ENCODE measurements around the gene PPIG. TPM values are rescaled to one million over a fixed set of nuclear protein-coding genes. Genes with fewer than 3 reads are reported as not detected.
"Not testable (repeated sequence)": the region's sequence is repeated elsewhere in the genome, so short reads cannot be mapped to it uniquely, and the experiment has no call there.

PPIG gene
- total and polyA plus RNA-seq, 2 donors (not counting 3 experiments of a cell fraction or from before 2014, with no cell fraction given): 13.4 to 44.9 TPM

DNA sequence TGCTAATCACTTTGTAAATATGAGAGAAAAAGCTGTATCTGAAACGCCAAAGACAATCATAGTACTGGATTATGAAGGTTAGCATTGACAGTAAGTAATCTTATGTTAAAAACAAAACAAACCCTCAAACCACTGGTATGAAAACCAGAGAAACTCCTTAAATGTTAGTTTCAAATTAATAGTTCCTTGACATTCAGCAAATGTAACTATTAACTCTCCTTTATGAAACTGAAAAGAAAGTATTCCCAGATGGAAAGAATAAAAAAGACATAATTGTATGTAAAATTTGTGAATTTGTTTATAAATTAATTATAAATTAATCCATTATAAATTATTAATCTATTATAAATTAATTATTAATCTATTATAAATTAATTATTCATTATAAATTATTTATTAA is 22.8 kb upstream of the PPIG start:
- no TSS peak for BruUV-seq (replicated peaks)
- Histone ChIP-seq H3K4me2 (ENCODE audit: insufficient read depth, low read length) (no peak overlapping the region), H3K27me3 (ENCODE audit: control insufficient read depth in 2 of 2, insufficient read depth in 2 of 2, low read length in 2 of 2) (no peaks in the 10 kb centered on the region), H3K9me1 (replicated peaks; ENCODE audit: control insufficient read depth, extremely low read depth, insufficient read depth, low read length) (no peaks in the 10 kb centered on the region), H3K9me3 (replicated peaks; ENCODE audit: control insufficient read depth, insufficient read depth, low read length) (no peaks in the 10 kb centered on the region), H3K4me3 (replicated peaks in 1 of 3; ENCODE audit: insufficient read depth in 1 of 3, low read depth in 1 of 3, low read length in 3 of 3) (no peak overlapping the region), H3K9ac (replicated peaks; ENCODE audit: extremely low read depth, insufficient read depth, low read length) (no peak overlapping the region), H4K20me1 (replicated peaks; ENCODE audit: control insufficient read depth, extremely low read depth, insufficient read depth, low read length) (no peaks in the 10 kb centered on the region), H2AFZ (ENCODE audit: low read depth, low read length) (no peak overlapping the region), H3K36me3 (ENCODE audit: control insufficient read depth in 2 of 2, extremely low read depth in 1 of 2, insufficient read depth in 2 of 2, low read length in 2 of 2) (no peaks in the 10 kb centered on the region), H3K4me1 (ENCODE audit: control insufficient read depth, extremely low read depth, insufficient read depth, low read length) (no peaks in the 10 kb centered on the region), H3K27ac (ENCODE audit: insufficient read depth, low read depth, low read length) (no peak overlapping the region), H3K79me2 (ENCODE audit: control insufficient read depth, insufficient read depth, low read length) (no peaks in the 10 kb centered on the region)
- ChIA-PET CTCF (no interaction called here), POLR2A (no interaction called here)
- dilution Hi-C loops (cut with MboI; ENCODE audit: extremely low pct_ligation_motif_present, low sequenced_read_pairs): no loop called here
- DNase-seq (ENCODE audit: low read depth, low spot score): no peak
- TF ChIP-seq JUN (IDR thresholded peaks at IDR 0.05; ENCODE audit: borderline replicate concordance, insufficient read depth, insufficient read length, low read depth): no peak
- intact Hi-C loops (cut with micrococcal nuclease): no loop called here
- FAIRE-seq: no peak

GRCh38 chr2:169562084-169562483 is 22.1 kb upstream of the PPIG start:
- CTCF ChIA-PET: interaction anchor here (0.8 to 1.0 kb wide), 2 partner anchors 11 to 74 kb away, joined by 3 read pairs; no protein-coding TSS in a partner anchor
- intact Hi-C loops (cut with micrococcal nuclease); H3K27me3 ChIP-seq (ENCODE audit: control insufficient read depth in 2 of 2, insufficient read depth in 2 of 2, low read length in 2 of 2); dilution Hi-C loops (cut with MboI; ENCODE audit: extremely low pct_ligation_motif_present, low sequenced_read_pairs); H3K9me3 ChIP-seq (replicated peaks; ENCODE audit: control insufficient read depth, insufficient read depth, low read length); H3K36me3 ChIP-seq (ENCODE audit: control insufficient read depth in 2 of 2, extremely low read depth in 1 of 2, insufficient read depth in 2 of 2, low read length in 2 of 2); POLR2A ChIA-PET; BruUV-seq (replicated peaks); FAIRE-seq; H3K4me3 ChIP-seq (replicated peaks in 1 of 3; ENCODE audit: insufficient read depth in 1 of 3, low read depth in 1 of 3, low read length in 3 of 3); H3K9ac ChIP-seq (replicated peaks; ENCODE audit: extremely low read depth, insufficient read depth, low read length); H3K4me1 ChIP-seq (ENCODE audit: control insufficient read depth, extremely low read depth, insufficient read depth, low read length); H3K4me2 ChIP-seq (ENCODE audit: insufficient read depth, low read length); H3K27ac ChIP-seq (ENCODE audit: insufficient read depth, low read depth, low read length); DNase-seq (ENCODE audit: low read depth, low spot score); H3K9me1 ChIP-seq (replicated peaks; ENCODE audit: control insufficient read depth, extremely low read depth, insufficient read depth, low read length); H4K20me1 ChIP-seq (replicated peaks; ENCODE audit: control insufficient read depth, extremely low read depth, insufficient read depth, low read length); H3K79me2 ChIP-seq (ENCODE audit: control insufficient read depth, insufficient read depth, low read length); H2AFZ ChIP-seq (ENCODE audit: low read depth, low read length): not testable (repeated sequence)
